ENCODE measurements around the gene ABCG1. TPM values are rescaled to one million over a fixed set of nuclear protein-coding genes. Genes with fewer than 3 reads are reported as not detected.

Gene ABCG1
- total RNA-seq, 4 donors from 2014 or later = 33.0 to 68.5 (median 40.8) TPM

DNA sequence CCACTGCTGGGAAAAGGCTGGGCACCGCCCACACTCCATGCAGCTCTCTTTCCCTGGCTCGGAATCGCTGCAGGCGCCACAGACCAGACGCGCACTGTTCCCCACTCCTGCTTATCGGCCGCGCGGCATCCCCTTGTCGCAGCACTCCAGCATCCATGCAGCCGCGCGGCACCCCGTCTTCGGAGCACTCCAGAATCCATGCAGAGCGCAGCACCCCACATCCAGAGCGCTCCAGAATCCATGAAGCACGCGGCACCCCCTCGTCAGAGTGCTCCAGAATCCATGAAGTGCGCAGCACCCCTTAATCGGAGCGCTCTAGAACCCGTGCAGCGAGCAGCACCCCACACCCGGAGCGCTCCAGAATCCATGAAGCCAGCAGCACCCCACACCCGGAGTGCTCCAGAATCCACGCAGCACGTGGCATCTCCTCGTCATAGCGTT is 86.8 kb downstream of the ABCG1 start:
- no peaks in the 10 kb centered on the region for H3K9me3 ChIP-seq
- TF ChIP-seq, protein P1, sequence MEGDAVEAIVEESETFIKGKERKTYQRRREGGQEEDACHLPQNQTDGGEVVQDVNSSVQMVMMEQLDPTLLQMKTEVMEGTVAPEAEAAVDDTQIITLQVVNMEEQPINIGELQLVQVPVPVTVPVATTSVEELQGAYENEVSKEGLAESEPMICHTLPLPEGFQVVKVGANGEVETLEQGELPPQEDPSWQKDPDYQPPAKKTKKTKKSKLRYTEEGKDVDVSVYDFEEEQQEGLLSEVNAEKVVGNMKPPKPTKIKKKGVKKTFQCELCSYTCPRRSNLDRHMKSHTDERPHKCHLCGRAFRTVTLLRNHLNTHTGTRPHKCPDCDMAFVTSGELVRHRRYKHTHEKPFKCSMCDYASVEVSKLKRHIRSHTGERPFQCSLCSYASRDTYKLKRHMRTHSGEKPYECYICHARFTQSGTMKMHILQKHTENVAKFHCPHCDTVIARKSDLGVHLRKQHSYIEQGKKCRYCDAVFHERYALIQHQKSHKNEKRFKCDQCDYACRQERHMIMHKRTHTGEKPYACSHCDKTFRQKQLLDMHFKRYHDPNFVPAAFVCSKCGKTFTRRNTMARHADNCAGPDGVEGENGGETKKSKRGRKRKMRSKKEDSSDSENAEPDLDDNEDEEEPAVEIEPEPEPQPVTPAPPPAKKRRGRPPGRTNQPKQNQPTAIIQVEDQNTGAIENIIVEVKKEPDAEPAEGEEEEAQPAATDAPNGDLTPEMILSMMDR (IDR thresholded peaks at IDR 0.05) = no peak
- TF ChIP-seq POLR2A (IDR thresholded peaks at IDR 0.05) = no peak
- DNase-seq = peak in 1 of 3 donors; percentile 42
- H3K4me3 ChIP-seq = no peak overlapping the region
- no peak overlapping the region for H3K27ac ChIP-seq
- no peaks in the 10 kb centered on the region for H3K36me3 ChIP-seq
- H3K4me1 ChIP-seq = peaks cover 0 to 9% (median 4%) of the 10 kb centered on the region in 4 donors
- H3K27me3 ChIP-seq = no peaks in the 10 kb centered on the region

GRCh38 chr21:42306366-42307035 is 87.6 kb downstream of the ABCG1 start:
- peaks cover 0 to 9% (median 4%) of the 10 kb centered on the region in 4 donors for H3K4me1 ChIP-seq
- no peaks in the 10 kb centered on the region for H3K27me3 ChIP-seq
- no peaks in the 10 kb centered on the region for H3K36me3 ChIP-seq
- H3K27ac ChIP-seq = no peak overlapping the region
- TF ChIP-seq, protein P1 (IDR thresholded peaks at IDR 0.05) = no peak
- TF ChIP-seq POLR2A (IDR thresholded peaks at IDR 0.05) = no peak
- DNase-seq = peak in 2 of 3 donors; percentile 40 to 44
- H3K4me3 ChIP-seq = no peak overlapping the region
- no peaks in the 10 kb centered on the region for H3K9me3 ChIP-seq

- Histone ChIP-seq H3K4me1 (peaks cover 0 to 15% (median 4%) of the 10 kb centered on the region in 4 donors), H3K36me3 (no peaks in the 10 kb centered on the region), H3K27ac (no peak overlapping the region), H3K9me3 (no peaks in the 10 kb centered on the region), H3K27me3 (no peaks in the 10 kb centered on the region), H3K4me3 (no peak overlapping the region)
- no peak for TF ChIP-seq POLR2A (IDR thresholded peaks at IDR 0.05)
- TF ChIP-seq, protein P1 (IDR thresholded peaks at IDR 0.05) = no peak
- DNase-seq = peak in 1 of 3 donors; percentile 54
Measured at GRCh38 chr21:42307106-42307505, 88.2 kb downstream of the ABCG1 start.

- H3K27me3 ChIP-seq = no peaks in the 10 kb centered on the region
- H3K27ac ChIP-seq = no peak overlapping the region
- no peak overlapping the region for H3K4me3 ChIP-seq
- H3K9me3 ChIP-seq = no peaks in the 10 kb centered on the region
- DNase-seq = peak in 1 of 3 donors; percentile 47
- TF ChIP-seq POLR2A (IDR thresholded peaks at IDR 0.05) = no peak
- TF ChIP-seq, protein P1 (IDR thresholded peaks at IDR 0.05) = no peak
- H3K4me1 ChIP-seq = peaks cover 0 to 19% (median 4%) of the 10 kb centered on the region in 4 donors
- H3K36me3 ChIP-seq = no peaks in the 10 kb centered on the region
Measured at GRCh38 chr21:42308161-42308913, 89.4 kb downstream of the ABCG1 start.

GRCh38 chr21:42308914-42309752 is 90.2 kb downstream of the ABCG1 start:
- H3K9me3 ChIP-seq = no peaks in the 10 kb centered on the region
- H3K27me3 ChIP-seq = no peaks in the 10 kb centered on the region
- no peak for TF ChIP-seq POLR2A (IDR thresholded peaks at IDR 0.05)
- TF ChIP-seq, protein P1 (IDR thresholded peaks at IDR 0.05) = peak in 3 of 6 experiments; percentile 44 to 50 (median 49)
- H3K4me3 ChIP-seq = no peak overlapping the region
- H3K27ac ChIP-seq = peak overlapping the region in 1 of 4 donors; percentile 12
- peaks cover 0 to 27% (median 6%) of the 10 kb centered on the region in 4 donors for H3K4me1 ChIP-seq
- peak in 1 of 3 donors; percentile 52 for DNase-seq
- no peaks in the 10 kb centered on the region for H3K36me3 ChIP-seq

Measured in Peyer's patch (tissue), 4 donors.